Fibroblast of pulmonary artery (primary cell): ENCODE results near the gene GTF2H1.

ENCODE experiments used
- DNase-seq: peaks from one replicate; pipeline ENCODE4 v3.0.0-alpha.2; 2010; ENCODE audit warnings: low read depth
- H3K4me3 ChIP-seq: replicated peaks from 2 replicates; pipeline ENCODE4 v1.5.1; 2011; ENCODE audit warnings: low read depth, mild to moderate bottlenecking, control low read depth, low read length, moderate library complexity
- CTCF ChIP-seq: IDR thresholded peaks from 2 replicates; pipeline ENCODE4 v1.5.1; 2011; ENCODE audit warnings: mild to moderate bottlenecking, control low read depth, low read length, inconsistent platforms; ENCODE audit errors: missing control alignments

GTF2H1 gene

GRCh38 chr11:18310800-18311340, 11.5 kb upstream of the GTF2H1 start:
- no peak for DNase-seq
- no peak for TF ChIP-seq CTCF
- H3K4me3 ChIP-seq, result no peak overlapping the region

- peak; percentile 62 for DNase-seq
- H3K4me3 ChIP-seq, result no peak overlapping the region
- no peak for TF ChIP-seq CTCF
Observed at GRCh38 chr11:18312012-18312411, 10.4 kb upstream of the GTF2H1 start.

- H3K4me3 ChIP-seq, result no peak overlapping the region
- DNase-seq, result peak; percentile 75
- no peak for TF ChIP-seq CTCF
Observed at GRCh38 chr11:18312663-18313420, 9.5 kb upstream of the GTF2H1 start.

GRCh38 chr11:18313965-18314763, 8.2 kb upstream of the GTF2H1 start:
- H3K4me3 ChIP-seq, result no peak overlapping the region
- DNase-seq, result peak; percentile 44
- TF ChIP-seq CTCF, result no peak

GRCh38 chr11:18314784-18315523, 7.4 kb upstream of the GTF2H1 start:
- no peak overlapping the region for H3K4me3 ChIP-seq
- no peak for TF ChIP-seq CTCF
- no peak for DNase-seq

- no peak for DNase-seq
- no peak overlapping the region for H3K4me3 ChIP-seq
- no peak for TF ChIP-seq CTCF
Observed at GRCh38 chr11:18315893-18316292, 6.5 kb upstream of the GTF2H1 start.
